Loucy (cell line): Measurements from ENCODE around the gene MYO1F.

Experiments used
- H2AFZ ChIP-seq: fragments of 200-600 bp; sonication (generic); 2 replicates; pipeline ENCODE4 v1.6.0; 2016; ENCODE audit warnings: antibody characterized with exemption, mild to moderate bottlenecking, low read length, moderate library complexity
- H3F3A ChIP-seq: fragments of 200-600 bp; 2 replicates; pipeline ENCODE4 v1.6.0; 2016; ENCODE audit warnings: antibody characterized with exemption, low read depth, mild to moderate bottlenecking
- H3K27me3 ChIP-seq: fragments of 200-600 bp; sonication (generic); 2 replicates; pipeline ENCODE4 v1.6.1; 2014; ENCODE audit warnings: low read length, mild to moderate bottlenecking; ENCODE audit not compliant: insufficient read depth, poor library complexity, severe bottlenecking
- H3K36me3 ChIP-seq: fragments of 200-600 bp; sonication (generic); 2 replicates; pipeline ENCODE4 v1.6.1; 2016; ENCODE audit warnings: low read length; ENCODE audit not compliant: insufficient read depth
- H3K4me1 ChIP-seq: fragments of 200-600 bp; sonication (generic); 2 replicates; pipeline ENCODE4 v1.5.1; 2014; ENCODE audit warnings: low read length, mild to moderate bottlenecking; ENCODE audit not compliant: insufficient read depth, poor library complexity, severe bottlenecking
- H3K4me2 ChIP-seq: fragments of 200-600 bp; sonication (generic); 2 replicates; pipeline ENCODE4 v1.6.0; 2014; ENCODE audit warnings: antibody characterized with exemption, low read length, low read depth, mild to moderate bottlenecking; ENCODE audit not compliant: poor library complexity, severe bottlenecking
- H3K4me3 ChIP-seq: fragments of 200-600 bp; sonication (generic); 2 replicates; pipeline ENCODE4 v1.5.1; 2014; ENCODE audit warnings: low read length, mild to moderate bottlenecking, mixed read lengths; ENCODE audit not compliant: poor library complexity, severe bottlenecking
- H3K79me2 ChIP-seq: fragments of 200-600 bp; sonication (generic); 2 replicates; pipeline ENCODE4 v1.6.1; 2014; ENCODE audit warnings: low read length; ENCODE audit not compliant: insufficient read depth
- H3K9ac ChIP-seq: fragments of 200-600 bp; sonication (generic); 2 replicates; pipeline ENCODE4 v1.6.0; 2014; ENCODE audit warnings: mild to moderate bottlenecking, low read depth, low read length, moderate library complexity; ENCODE audit not compliant: poor library complexity, severe bottlenecking
- H3K9me2 ChIP-seq: fragments of 200-600 bp; sonication (generic); replicated peaks from 2 replicates; pipeline ENCODE4 v1.6.1; 2016; ENCODE audit warnings: low read depth, low read length, mixed read lengths
- H3K9me3 ChIP-seq: fragments of 200-600 bp; sonication (generic); 2 replicates; pipeline ENCODE4 v1.6.1; 2014; ENCODE audit warnings: mild to moderate bottlenecking, antibody characterized with exemption, low read length, low read depth; ENCODE audit not compliant: insufficient read depth
- H4K20me1 ChIP-seq: fragments of 200-600 bp; sonication (generic); 2 replicates; pipeline ENCODE4 v1.6.0; 2014; ENCODE audit warnings: antibody characterized with exemption, low read length, mild to moderate bottlenecking; ENCODE audit not compliant: insufficient read depth, poor library complexity, severe bottlenecking
- EZH2phosphoT487 ChIP-seq: fragments of 200-600 bp; IDR thresholded peaks from 2 replicates; pipeline ENCODE4 v1.6.1; 2018; ENCODE audit warnings: antibody characterized with exemption, mild to moderate bottlenecking, moderate library complexity, borderline replicate concordance
- TF ChIP-seq, protein P1 (sequence below): fragments of 200-600 bp; sonication (generic); conservative IDR thresholded peaks from 2 replicates; pipeline ENCODE4 v1.5.1; 2014; ENCODE audit warnings: mild to moderate bottlenecking, antibody characterized with exemption, low read length

Gene MYO1F

DNA sequence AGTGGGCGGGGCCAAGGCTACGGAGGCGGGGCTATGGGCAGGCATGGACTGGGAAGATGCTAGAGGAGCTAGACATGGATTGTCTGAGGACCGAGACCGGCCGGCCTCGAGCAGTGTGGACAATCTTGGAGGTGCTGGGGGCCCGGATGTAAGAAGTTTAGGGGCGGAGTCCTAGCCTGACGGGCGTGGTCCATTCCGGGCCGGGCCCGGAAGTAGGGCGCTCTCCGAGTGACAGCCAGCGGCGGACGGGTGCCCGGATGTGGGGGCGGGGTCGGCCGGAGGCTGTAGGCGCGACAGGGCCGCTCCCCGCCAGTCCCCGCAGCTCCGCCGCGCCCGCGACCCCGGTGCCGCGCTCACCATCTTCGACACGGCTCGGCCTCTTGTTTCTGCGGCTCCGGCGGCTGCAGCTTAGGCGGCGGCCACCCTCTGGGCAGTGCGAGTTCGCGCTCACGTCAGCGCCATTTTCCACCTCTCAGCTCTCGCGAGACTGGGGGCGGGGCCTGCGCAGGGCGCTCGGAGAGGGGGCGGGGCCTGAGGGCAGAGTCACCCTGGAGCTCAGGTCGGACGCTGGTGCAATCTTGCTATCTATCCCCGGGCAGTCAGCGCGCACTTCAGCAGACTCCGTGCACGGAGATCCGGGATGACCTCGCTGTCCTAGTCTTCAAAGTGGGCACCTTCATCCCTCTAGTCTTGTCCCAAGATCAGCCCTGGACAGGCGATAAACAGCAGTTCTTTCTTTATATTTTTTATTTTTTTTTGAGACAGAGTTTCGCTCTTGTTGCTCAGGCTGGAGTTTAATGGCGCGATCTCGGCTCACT, 63.3 kb downstream of the MYO1F start, which contains the start of gene ZNF414:
TSS of gene ZNF414 (minus strand) at position 481 of the 818 bp plus-strand sequence. CDS start at position 360, 121 bp downstream.
- Histone ChIP-seq H3K79me2 (peaks cover 14% of the 10 kb centered on the region; the same call in 1 of the 2 replicates), H3K36me3 (no peaks in the 10 kb centered on the region), H3K4me3 (peak within 1 kb of the TSS; percentile 82), H3K4me1 (peaks cover 38% of the 10 kb centered on the region), H3K9ac (peak within 1 kb of the TSS; percentile 93), H3F3A (no peaks in the 10 kb centered on the region), H3K9me3 (no peaks in the 10 kb centered on the region), H2AFZ (peak within 1 kb of the TSS; percentile 89), H3K4me2 (peak within 1 kb of the TSS; percentile 99), H4K20me1 (no peaks in the 10 kb centered on the region), H3K9me2 (no peaks in the 10 kb centered on the region), H3K27me3 (no peaks in the 10 kb centered on the region)
- no peak for TF ChIP-seq EZH2phosphoT487
- TF ChIP-seq, protein P1, sequence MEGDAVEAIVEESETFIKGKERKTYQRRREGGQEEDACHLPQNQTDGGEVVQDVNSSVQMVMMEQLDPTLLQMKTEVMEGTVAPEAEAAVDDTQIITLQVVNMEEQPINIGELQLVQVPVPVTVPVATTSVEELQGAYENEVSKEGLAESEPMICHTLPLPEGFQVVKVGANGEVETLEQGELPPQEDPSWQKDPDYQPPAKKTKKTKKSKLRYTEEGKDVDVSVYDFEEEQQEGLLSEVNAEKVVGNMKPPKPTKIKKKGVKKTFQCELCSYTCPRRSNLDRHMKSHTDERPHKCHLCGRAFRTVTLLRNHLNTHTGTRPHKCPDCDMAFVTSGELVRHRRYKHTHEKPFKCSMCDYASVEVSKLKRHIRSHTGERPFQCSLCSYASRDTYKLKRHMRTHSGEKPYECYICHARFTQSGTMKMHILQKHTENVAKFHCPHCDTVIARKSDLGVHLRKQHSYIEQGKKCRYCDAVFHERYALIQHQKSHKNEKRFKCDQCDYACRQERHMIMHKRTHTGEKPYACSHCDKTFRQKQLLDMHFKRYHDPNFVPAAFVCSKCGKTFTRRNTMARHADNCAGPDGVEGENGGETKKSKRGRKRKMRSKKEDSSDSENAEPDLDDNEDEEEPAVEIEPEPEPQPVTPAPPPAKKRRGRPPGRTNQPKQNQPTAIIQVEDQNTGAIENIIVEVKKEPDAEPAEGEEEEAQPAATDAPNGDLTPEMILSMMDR = no peak

DNA sequence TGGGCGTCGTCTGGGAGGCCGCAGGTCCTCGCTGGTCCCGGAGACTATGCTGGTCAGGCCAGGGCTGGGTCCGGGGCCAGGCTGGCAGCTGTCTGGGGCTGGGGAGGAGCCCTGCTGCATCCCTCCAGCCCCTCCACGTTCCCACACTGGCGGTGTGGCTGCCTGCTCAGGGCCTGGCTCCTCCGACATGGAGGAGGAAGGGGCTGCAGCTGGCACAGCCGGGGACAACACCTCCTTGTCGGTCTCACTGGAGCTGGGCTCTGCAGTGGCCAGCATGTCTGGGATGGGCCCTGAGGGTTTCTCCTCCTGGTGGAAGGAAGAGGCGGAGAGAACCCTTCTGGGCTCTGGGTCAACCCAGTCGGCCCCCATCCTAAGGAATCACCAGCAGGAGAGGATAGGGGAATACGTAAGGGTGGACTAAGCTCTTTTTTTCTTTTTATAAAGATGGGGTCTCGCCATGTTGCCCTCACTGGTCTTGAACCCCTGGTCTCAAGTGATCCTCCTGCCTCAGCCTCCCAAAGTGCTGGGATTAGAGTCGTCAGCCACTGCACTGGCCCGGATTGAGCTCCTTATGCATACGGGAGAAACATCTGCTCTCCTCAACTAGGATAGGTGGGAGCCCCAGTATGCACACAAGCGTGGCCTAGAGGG, 64.1 kb downstream of the MYO1F start:
- Histone ChIP-seq H3K4me1 (peaks cover 37% of the 10 kb centered on the region), H3K79me2 (peaks cover 14% of the 10 kb centered on the region; the same call in 1 of the 2 replicates), H3K36me3 (no peaks in the 10 kb centered on the region), H2AFZ (peak overlapping the region; percentile 89), H3K27me3 (no peaks in the 10 kb centered on the region), H3K4me3 (peak overlapping the region; percentile 82), H3F3A (no peaks in the 10 kb centered on the region), H3K9me3 (no peaks in the 10 kb centered on the region), H3K9me2 (no peaks in the 10 kb centered on the region), H4K20me1 (no peaks in the 10 kb centered on the region), H3K9ac (peak overlapping the region; percentile 93), H3K4me2 (peak overlapping the region; percentile 99)
- TF ChIP-seq EZH2phosphoT487 = no peak
- TF ChIP-seq, protein P1 = no peak

DNA sequence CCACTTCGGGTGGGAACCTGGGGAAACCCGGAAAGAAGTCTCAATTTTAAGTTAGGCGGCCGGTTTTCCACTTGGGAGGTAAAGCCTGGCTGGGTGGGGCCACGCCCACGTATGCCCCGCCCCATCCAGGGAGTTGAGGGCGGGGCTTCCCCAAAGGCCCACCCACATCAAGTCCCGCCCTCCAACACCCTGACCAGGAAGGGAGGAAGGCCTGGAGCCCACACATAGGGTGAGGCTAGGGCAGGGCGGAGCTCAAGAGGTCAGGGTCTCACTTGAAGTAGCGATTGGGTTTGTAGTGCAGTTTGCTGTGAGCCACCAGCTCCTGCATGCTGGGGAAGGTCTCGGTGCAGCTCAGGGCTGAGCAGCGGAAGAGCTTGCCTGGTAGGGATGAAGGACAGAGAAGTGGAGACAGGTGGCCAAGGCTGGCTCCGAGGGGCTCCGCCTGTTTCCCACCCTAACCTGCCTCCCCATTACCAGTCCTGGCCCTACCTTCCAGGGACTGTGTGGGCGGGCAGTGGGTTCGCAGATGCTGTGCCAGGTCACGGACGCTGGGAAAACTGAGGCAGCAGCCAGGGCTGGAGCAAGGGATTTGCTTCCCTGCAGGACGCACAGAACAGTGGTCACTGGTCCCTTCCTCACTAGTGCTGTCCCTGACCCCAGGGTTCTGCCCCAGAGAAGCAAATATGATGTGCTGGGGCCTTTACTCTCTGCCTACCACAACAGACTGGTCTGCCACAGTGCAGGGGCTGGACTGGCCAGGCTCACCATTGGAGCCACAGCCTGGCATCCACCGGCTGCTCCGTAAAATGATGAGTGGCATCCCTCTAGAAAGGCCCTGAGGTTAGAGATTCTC, 64.9 kb downstream of the MYO1F start:
- Histone ChIP-seq H3F3A (no peaks in the 10 kb centered on the region), H3K4me3 (peak overlapping the region; percentile 82), H3K9me3 (no peaks in the 10 kb centered on the region), H3K36me3 (no peaks in the 10 kb centered on the region), H3K4me1 (peaks cover 29% of the 10 kb centered on the region), H3K9me2 (no peaks in the 10 kb centered on the region), H4K20me1 (no peaks in the 10 kb centered on the region), H3K9ac (peak overlapping the region; percentile 93), H3K79me2 (peaks cover 14% of the 10 kb centered on the region; the same call in 1 of the 2 replicates), H2AFZ (no peak overlapping the region), H3K27me3 (no peaks in the 10 kb centered on the region), H3K4me2 (peak overlapping the region; percentile 99)
- no peak for TF ChIP-seq EZH2phosphoT487
- TF ChIP-seq, protein P1 = no peak
